Renal cortex interstitium (tissue), 11 donors: ENCODE measurements around the gene DLGAP1. TPM values are rescaled to one million over a fixed set of nuclear protein-coding genes. Genes with fewer than 3 reads are reported as not detected.
"Not testable (repeated sequence)": the region's sequence is repeated elsewhere in the genome, so short reads cannot be mapped to it uniquely, and the experiment has no call there.

Experiments
- DNase-seq, 11 donors: peaks; one replicate each; pipeline ENCODE4 v3.0.0-alpha.2; 2013; ENCODE audit warnings: low read depth in 9 of 11, low spot score in 4 of 11; ENCODE audit errors: extremely low read depth in 1 of 11
- polyA plus RNA-seq, 3 donors: library from polyadenylated mRNA; unstranded; fragments of 120-200 nt; gene quantifications; one replicate each; pipeline ENCODE4 v1.2.1, GENCODE V29; 2013; ENCODE audit not compliant: insufficient read length in 3 of 3

Gene DLGAP1
- polyA plus RNA-seq, 3 donors: 4.6 to 6.1 (median 5.9) TPM

GRCh38 chr18:3605954-3606443, 849.1 kb downstream of the DLGAP1 start:
- no peak for DNase-seq

DNA sequence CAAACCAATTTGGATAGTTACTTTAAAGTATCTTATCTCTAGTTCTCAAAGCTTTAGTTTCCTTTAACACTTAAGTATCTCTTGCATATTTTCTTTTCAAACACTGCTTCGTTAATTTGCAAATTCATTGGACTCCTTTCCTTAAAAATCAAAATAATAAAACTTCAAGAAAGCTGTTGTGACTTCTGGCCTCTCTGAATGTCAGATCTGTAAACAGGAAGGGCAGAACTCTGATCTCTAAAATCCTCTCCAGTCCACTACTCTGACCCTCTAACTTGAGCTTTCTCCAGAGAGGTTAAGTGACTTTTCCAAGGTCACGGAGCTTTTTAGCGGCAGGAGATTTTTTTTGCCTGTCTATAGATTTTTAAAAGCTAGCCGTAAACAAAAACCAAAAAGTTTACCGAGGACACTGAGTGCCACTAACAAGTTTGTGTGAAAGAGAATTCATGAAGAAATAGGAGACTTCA, 849.6 kb downstream of the DLGAP1 start:
- no peak for DNase-seq

GRCh38 chr18:3604498-3605408, 850.4 kb downstream of the DLGAP1 start:
- DNase-seq: no peak

GRCh38 chr18:3604235-3604497, 850.9 kb downstream of the DLGAP1 start:
- no peak for DNase-seq

DNA sequence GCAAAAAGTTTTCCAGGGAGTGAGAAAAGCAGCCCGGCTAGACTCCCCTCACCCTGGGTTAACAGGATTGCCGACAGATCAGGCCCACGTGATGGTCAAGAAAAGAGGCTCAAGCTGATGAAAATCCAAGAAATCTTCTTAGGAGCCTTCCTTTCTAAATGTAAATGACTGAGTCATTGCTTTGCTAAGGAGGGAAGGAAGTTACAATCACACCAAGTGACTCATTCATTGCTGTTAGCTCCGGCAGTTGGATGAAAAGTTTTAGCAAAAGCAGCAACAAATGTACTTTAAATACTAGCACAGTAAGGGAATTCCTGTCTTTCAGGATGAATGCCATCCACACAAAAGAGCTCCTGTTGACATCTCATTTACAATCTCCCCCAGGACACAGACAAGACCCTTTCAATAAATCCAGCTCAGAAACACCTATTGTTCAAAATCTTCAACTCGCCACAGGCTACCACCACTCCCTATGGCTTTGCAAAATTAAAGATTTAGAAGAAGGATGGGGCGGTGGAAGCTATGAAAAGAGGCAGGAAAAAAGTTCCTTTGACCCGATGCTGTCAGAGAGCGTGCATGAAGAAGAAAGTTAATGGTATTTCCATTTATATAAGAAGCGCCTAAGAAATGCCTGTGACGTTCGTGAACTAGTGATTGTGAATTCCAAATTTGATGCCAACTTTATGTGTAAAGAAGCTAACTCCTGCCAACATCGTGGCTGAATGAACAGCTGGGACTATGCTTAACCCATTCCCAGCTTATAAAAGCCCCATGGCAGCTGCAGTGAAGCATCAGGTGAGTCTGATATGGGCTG, 851.5 kb downstream of the DLGAP1 start:
- DNase-seq: no peak

DNA sequence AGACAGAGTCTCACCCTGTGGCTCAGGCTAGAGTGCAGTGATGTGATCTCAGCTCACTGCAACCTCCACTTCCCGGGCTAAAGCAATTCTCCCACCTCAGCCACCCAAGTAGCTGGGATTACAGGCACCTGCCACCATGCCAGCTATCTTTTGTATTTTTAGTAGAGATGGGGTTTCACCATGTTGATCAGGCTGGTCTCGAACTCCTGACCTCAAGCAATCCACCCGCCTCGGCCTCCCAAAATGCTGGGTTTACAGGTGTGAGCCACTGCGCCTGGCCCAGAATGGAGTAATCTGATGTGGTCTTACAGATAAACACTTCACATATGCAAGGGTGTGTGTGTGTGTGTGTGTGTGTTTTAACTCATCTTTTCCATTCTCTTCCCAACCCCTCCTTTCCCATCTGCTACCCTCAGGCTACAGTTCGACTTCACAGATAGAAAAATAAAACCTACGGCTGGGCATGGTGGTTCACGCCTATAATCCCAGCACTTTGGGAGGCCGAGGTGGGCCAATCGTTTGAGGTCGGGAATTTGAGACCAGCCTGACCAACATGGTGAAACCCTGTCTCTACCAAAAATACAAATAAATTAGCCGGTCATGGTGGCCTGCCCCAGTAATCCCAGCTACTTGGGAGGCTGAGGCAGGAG, 853.9 kb downstream of the DLGAP1 start:
- DNase-seq: not testable (repeated sequence)

GRCh38 chr18:3599861-3600260, 855.2 kb downstream of the DLGAP1 start:
- DNase-seq: no peak

GRCh38 chr18:3599195-3599594, 855.9 kb downstream of the DLGAP1 start:
- DNase-seq: no peak

GRCh38 chr18:3598581-3598980, 856.5 kb downstream of the DLGAP1 start:
- DNase-seq: no peak

DNA sequence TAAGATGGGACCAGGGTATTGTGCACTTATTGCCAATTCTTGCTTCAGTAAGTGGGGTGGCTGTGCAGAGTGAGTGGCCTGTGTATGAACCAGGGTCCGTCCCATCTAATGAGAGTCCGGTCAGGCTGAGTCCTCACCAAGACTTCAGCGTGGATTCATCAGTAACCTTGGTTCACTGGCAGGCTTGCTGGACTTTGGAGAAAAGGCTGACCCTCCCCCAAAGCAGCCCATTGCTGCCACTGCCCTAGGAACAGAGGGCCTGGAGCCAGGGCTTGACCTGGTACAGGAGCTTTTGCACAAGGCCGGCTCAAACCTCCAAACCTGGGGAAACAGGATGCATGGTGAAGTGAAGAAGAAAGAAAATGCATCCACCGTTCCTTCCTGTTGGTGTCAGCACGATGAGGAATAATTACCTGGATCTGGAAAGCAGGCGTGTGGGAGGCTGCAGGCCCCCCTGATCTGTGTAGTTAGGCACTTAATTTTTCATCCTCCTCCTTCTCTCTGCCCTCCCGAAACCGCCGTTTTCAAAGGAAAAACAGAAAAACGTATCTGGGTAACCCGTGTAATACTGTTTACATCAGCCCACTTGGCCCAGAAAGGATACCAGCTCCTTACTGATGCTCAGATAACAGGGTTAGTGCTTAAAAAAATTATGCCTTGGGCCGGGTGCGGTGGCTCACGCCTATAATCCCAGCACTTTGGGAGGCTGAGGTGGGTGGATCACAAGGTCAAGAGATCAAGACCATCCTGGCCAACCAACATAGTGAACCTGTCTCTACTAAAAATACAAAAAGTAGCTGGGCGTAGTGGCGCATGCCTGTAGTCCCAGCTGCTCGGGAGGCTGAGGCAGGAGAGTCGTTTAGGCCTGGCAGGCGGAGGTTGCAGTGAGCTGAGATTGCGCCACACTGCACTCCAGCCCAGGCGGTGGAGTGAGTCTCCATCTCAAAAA, 857.4 kb downstream of the DLGAP1 start:
- no peak for DNase-seq

GRCh38 chr18:3596637-3597384, 858.3 kb downstream of the DLGAP1 start:
- no peak for DNase-seq

GRCh38 chr18:3596324-3596636, 858.8 kb downstream of the DLGAP1 start:
- no peak for DNase-seq

DNA sequence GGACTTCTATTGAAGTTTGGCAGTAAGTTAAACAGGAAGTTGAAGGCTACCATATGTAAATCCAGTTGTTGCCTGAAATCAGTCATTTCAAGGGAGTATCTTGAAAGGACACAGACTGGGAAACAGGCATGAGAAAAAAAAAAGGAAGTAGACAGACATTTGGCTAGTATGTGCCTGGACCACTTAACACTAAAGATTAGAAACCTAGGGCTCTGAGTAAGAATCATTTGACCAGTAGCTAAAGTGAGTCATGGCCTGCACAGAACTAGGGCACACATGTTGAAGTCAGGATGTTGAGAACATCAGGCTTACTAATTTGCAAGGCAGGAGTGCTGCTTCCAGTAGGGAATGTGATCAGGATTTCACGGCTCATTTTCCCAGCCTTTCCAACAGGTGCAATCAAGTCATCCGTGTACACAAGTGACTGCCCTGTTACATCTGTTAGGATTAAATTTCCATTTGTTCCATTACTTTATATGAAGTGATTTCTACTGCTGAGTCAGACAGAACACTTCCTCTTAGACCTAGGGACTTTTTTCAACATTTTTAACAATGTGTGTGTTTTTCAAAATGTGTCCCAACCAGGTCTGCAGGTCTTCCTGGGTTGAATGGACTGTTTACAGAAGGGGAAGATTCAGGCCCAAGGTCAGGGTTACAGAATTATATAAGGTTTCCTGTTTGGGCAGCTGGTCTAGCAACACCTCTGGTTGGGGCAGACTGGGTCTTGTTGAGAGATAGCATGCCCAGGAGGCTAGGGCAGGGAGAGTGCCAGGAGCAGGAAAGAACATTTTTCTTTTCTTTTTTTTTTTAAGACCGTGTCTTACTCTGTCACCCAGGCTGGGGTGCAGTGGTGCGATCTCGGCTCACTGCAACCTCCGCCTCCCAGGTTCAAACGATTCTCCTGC, 859.5 kb downstream of the DLGAP1 start:
- peak in 2 of 11 donors; percentile 65 to 81 for DNase-seq

DNA sequence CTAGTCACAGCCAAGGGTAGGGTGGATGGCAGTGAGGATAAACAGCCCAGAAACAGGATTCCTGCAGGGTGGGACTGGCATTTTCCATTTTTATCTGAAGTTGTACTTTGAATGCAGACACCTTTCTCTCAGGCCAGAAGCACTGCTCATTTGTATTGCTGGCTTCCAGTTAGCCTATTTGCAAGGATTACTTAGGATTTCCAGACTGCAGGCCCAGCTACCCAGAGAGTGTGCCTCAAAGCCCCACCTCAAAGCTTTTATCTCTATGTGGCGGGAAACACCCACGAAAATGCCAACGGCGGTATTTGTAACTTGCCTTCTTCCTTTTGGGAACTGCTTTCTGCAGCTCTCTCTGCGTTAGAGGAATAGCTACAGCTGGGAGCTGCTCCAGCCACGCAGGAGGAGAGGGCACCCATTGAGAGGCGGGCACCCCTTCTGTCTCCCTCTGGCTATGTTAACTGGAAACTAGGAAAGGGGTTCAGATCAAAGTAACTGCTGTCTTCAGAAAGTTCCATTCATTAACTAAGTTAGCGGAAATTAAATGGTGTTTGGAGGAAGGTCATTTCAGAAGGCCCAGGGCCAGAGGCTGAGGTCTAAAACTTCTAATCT, 860.2 kb downstream of the DLGAP1 start:
- no peak for DNase-seq

GRCh38 chr18:3593904-3594759, 861.0 kb downstream of the DLGAP1 start:
- peak; percentile 85 to 95 (median 89) for DNase-seq
